Activated naive CD4-positive, alpha-beta T cell (primary cell): ENCODE results near the gene NTSR1.
A peak's percentile ranks its signal among the peaks of the same experiment; 100 is the strongest.

ENCODE experiments used
- DNase-seq, 4 experiments: peaks; one replicate each; lab custom pipeline; 2025; lab: John Stamatoyannopoulos, UW

Gene NTSR1

DNA sequence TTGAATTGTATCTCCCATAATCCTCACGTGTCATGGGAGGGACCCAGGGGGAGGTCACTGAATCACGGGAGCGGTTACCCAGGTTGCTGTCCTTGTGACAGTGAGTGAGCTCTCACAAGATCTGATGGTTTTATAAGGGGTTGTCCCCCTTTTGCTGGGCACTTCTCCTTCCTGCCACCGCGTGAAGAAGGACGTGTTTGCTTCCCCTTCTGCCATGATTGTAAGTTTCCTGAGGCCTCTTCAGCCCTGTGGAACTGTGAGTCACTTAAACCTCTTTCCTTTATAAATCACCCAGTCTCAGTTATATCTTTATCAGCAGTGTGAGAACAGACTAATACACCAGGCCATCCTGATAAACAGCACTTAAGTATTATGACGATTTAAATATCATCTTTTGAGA is 78.7 kb downstream of the NTSR1 start:
- no peak for DNase-seq

DNA sequence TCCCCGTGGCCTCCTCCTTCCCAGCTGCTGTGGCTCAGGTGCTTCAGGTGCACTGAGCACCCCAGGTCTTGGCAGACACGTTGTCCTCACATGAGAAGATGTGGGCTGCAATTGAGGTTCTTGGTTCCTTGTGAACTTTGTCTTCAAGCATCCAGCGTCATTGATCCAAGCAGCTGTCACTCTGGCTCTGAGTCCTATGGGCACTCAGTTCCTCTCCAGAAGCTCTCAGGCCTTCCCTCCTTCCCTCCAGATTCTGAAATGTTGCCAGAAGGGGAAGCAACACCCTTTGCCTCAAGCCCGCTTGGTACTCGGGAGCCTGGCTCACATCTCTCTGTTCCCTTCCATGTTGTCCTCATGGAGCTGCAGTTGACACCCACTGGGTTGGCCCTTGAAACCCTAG is 79.2 kb downstream of the NTSR1 start:
- no peak for DNase-seq

- no peak for DNase-seq
These were observed 80.0 kb downstream of the NTSR1 start for GRCh38 chr20:62788607-62789006.

DNA sequence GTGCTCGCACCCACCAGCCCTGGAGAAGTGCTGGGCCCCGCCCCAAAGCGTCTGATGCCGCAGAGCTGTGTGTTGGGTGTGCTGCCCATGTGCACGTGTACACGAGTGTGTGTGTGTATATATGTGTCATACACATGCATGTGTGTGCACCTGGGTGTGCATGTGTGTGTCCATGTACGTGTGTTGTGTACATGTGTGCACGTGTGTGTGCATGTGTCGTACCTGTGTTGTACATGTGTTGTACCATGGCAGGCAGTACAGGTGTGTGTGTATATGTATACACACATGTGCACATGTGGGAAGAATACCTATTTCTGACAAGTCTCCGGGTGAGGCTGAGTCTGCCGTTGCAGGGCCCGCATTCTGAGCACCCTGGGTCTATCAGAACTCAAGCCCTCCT is 81.4 kb downstream of the NTSR1 start:
- no peak for DNase-seq

- peak; percentile 27 to 60 (median 38) for DNase-seq
These were observed 82.9 kb downstream of the NTSR1 start for GRCh38 chr20:62791301-62792181.

GRCh38 chr20:62792182-62792939 is 83.7 kb downstream of the NTSR1 start:
- no peak for DNase-seq

DNA sequence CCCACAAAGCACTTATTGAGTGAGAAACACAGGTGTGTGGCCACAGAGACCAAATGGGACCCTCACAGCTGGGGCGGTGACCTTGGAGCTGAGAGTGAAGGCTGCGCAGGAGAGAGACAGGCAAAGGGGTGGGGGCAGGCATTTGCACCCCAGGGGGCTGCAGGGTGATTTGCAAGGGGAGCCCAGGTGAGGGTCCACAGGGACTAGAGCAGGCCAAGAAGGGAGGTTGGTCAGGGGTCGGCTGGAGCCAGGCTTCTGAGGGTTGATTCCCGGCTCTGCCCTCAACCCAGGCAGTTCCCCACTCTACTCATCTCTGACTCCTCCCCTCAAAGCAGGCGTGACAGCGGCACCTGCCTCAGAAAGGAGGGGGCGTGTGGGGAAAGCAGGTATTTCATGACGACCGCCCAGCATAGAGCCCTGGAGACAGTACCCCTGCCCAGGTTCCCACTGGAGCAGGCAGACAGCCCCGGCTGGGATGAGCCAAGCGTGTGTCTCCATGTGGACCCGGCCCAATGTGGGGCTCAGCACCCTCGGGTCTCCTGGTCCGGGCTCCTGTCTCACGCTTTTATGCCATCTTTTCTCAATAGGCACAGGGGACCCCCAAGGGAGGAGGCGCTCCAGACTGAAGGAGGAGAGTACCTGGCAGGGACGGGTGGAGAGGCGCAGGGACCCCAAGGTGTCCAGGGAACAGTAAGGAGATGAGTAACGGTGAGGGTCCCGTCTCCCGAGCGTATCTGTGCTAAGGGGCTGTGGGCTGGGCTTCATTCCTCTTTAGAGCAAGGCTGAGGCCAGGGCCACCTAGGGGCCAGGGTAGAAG is 84.5 kb downstream of the NTSR1 start:
- no peak for DNase-seq

DNA sequence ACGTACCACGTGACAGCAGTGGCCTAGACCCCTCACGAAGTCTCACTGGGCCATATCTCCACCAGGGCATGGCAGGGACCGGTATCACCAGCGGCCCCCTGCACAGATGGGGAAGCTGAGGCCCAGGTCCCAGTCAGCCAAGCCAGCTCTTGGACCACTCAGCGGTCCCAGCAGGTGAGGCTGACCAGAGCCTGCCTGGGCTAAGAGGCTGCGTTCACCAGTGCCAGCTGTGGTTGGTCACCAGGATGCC is 85.0 kb downstream of the NTSR1 start:
- no peak for DNase-seq

DNA sequence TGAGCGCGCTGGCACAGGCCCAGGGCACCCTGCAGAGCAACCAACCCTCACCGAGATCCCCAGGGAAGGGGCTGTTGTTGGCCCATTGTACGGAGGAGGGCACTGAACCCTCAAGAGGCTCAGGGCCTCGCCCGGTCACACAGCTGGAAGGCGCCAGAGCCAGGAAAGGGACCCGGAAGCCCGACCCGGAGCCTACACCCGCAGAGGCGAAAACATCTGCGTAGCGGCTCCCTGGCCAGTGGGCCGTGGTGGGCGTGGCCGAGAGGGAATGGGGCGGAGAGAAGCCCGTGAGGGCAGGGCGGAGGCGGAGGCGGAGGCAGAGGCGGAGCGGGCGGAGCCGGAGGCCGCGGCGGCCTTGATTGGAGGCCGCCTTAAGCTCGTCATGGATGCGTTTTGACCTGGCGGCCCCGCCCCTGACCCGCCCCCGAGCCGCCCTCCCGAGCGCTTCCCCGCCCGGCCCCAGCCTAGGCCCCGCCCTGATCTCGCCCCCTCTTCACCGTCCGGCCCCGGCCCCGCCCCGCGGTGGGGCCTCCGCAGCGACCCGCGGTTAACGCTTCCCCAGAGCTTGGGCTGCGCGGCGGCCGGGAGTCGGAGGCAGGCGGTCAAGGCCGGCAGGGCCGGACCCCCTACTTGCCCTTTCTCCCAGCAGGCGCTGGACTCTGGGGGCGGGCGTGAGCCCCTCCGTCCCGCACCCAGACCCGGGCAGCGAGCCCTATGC is 85.5 kb downstream of the NTSR1 start:
- DNase-seq: peak; percentile 84 to 97 (median 92)

DNA sequence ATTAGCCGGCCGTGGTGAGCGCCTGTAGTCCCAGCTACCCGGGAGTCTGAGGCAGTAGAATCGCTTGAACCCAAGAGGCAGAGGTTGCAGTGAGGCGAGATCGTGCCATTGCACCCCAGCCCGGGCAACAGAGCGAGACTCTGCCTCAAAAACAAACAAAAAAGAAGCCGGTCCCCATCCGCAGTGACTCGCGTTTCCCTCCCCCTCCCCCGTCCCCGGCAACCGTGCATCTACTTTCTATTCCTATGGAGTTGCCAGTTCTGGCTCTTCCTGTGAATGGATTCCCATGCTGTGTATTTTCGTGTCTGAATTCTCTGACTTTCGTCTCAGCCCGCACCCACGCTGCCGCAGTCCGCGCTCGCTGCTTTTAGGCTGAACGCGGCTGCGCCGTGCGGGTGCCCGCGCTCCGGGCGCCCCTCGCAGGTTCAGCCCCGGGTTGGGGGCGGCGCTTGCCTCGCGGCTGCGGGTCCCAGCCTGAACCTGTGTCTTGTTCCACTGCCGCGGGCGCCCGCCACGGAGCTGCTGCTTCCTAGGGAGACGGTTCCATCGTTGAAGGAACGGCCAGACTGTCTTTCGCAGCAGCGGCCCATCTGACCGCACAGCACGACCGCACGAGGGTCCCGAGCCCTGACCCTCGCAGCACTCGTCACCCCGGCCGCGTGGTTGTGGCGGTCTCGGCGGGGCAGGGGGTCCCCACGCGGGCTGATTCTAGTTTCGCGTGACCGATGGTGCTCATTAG is 86.6 kb downstream of the NTSR1 start:
- peak; percentile 33 to 68 (median 50) for DNase-seq

DNA sequence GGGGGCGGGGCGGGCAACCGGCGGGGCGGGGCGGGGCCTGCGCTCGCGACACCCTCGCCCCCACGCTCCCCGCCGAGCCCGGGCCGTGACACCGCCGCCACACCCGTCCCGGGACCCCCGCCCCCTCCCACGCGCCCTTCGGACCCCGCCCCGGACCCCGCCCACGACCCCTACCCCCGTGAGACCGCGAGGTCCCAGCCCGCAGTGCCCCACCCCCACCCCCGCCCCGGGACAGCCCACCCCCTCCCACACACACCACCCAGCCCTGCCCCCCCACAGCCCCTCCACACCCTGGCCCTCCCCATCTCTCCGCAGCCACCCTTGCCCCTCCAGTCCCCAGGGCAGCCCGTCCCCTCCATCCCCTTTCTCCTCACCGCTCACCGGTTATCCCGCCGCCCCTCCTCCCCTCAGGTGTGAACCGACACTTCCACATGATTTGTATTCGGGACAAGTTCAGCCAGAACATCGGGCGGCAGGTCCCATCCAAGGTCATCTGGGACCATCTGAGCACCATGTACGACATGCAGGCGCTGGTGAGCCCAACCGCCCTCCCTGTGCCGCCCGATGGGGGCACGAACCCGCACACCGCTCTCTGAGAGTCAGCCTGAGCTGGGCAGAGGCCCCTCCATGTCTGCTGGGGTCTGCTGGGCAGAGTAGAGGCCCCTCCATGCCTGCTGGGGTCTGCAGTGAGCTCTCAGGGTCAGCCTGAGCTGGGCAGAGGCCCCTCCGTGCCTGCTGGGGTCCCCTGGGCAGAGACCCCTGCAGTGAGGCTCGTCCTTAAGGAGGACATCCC is 88.3 kb downstream of the NTSR1 start:
- no peak for DNase-seq

DNA sequence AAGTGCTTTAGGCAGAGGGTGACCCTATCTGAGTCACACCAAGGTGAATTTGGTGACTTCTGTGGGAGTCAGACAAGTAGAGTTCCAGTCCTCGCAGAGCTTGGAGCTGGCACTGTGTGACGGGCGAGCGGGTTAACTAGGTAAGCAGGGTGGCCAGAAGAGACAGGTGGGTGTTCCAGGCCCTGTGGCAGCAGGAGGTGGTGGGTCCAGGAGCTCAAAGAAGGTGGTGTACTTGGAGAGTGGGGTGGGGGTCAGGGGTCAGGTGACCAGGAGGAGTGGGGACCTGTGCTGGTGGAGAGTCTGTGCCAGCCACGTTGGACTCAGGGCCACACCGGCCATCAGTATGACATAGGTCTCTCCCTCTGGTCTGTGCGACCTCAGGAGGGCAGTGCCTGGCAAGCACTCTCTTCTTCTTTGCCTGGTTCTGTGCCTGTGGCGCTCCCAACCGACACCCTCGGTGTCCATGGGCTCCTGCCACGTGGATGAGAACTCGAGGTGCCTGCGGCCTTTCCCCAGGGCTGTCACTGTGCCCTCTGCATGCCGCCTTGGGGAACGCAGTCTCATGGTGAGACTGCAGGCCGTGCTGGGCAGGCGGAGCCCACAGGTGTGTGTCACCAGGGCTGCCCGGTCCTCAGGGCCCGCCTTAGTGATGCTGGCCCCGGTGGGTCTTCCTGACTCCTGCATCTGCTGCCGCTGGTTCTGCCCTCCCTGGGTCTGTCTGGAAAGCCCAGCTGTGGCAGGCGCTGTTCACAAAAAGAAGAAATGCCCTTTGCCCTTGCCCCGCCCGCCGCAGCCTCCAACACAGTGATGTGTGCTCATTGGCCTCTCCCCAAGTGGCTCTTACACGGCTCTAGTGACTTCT is 89.3 kb downstream of the NTSR1 start:
- DNase-seq: no peak

DNA sequence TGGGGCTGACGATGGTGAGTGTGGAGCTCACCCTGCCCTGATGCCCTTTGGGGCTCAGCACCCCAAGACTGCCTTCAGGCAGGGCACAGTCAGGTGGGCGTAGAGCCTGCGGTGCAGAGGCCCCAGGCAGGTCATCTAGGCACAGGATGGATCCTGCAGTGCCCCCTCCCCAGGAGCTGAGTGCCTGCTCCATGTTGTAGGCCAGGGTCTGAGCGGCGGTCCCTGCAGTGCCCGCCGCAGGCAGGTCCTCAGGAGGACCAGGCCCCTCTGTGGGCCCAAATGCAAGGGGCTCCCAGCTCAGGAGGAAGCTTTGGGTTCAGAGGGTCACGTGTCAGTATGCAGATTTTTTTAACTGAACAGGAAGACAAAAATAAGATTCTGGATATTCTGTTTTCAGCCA is 90.4 kb downstream of the NTSR1 start:
- DNase-seq: no peak

- no peak for DNase-seq
These were observed 90.8 kb downstream of the NTSR1 start for GRCh38 chr20:62799459-62799858.

DNA sequence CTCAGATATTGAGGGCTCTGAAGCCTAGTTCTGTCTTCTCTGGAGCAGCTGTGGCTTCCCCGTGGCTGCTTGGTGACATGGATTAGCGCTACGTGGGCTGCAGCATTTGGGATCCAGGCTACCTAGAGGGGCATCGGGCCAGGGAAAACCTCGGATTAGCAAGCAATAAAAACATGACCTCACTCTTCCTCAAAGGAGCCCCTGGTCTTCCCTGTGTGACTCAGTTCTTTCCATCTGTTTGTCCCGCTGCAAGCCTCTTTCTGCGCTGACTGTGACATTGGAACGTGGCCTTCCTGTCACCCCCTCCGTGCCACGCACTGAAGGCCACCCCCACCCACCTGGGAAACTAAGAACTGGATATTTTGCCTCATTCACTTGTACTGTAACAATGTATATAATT is 91.2 kb downstream of the NTSR1 start:
- DNase-seq: no peak

DNA sequence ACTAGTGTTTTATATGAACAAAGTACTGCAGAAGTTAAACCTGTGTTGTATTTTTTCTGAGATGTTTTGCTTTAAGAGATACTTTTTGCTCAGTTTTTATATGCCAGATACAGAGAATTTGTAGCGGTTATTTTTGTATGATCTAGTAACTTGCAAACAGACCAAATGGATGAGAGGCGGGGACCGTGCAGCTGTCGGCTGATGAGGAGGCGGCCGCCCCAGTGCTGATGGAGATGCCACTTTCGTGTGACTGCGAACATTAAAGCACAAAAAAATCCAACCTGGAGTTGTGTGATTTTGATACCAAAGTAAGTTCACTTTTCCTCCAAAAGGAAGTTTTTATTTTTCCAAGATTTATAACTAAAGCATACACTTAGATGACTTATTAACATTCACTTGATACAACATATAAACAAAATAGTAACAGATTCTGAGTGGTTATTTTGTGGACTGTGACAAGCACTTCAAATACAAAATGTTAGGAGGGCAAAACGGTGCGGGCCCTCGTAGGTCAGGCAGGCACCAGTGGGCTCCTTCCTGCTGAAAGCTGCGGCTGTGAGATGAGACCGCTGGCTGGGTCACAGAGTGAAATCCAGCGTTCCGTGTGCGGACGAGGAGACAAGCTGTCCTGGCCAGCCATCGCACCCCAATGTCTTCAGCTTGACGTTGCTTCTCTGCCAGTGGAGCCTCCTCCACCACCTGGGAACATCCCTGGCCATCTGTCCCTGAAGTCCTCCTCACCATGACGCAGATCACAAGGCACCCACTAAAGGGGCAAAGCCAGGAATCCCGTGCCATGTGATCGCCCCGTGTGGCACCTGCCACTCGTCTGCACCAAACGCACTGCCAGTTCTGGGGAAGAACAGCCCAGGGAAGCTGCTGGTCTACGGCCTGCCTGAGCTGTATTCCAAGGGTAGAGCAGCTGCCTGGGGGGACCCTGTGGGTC is 92.0 kb downstream of the NTSR1 start:
- DNase-seq: no peak

DNA sequence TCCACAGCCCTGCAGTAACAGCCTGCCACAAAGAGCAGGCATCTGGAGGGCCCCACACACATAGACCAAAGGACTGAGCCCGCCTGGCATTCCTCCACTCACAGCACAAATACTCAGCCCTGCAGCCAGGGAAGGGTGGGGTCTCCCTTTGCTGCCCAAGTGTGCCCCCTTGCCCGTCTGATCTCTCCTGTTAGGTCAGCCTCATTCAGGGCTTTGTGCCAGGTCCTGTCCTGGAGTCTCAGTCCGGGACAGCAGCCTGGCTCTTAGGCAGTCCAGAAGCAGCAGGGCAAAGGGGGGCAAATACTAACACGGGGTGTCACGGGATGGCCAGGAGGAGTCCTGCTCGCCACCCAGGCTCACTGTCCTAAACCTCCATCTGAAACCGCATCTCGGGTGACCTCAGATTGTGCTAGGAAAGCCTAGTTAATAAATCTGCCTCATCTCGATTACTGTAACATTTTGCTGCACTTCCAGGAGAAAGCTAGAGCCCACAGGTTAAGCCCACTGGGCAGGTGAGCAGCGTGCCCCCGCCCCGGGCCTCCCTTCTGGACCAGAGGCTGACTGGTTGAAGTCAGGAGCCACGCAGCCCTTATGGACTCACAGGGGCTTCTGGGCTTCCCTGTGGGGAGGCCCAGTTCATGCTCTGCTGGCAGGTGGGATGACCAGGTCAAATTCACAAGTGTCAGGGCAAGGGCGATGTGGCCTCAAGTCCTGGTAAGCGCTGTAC is 92.8 kb downstream of the NTSR1 start:
- no peak for DNase-seq
